ENCODE measurements around the gene LRRFIP2. TPM values are rescaled to one million over a fixed set of nuclear protein-coding genes. Genes with fewer than 3 reads are reported as not detected.
"Not testable (repeated sequence)": the region's sequence is repeated elsewhere in the genome, so short reads cannot be mapped to it uniquely, and the experiment has no call there.

The LRRFIP2 gene
- total RNA-seq, 1 experiment from 2014 or later: 67.5 TPM

GRCh38 chr3:37148208-37148607, 26.2 kb downstream of the LRRFIP2 start:
- no peak for DNase-seq (ENCODE audit: low read depth in 1 of 2, low spot score in 2 of 2)
- Histone ChIP-seq H3K36me3 (peaks cover 78% of the 10 kb centered on the region), H3K9me3 (replicated peaks) (no peaks in the 10 kb centered on the region), H3K27ac (no peak overlapping the region), H3K4me3 (no peak overlapping the region), H3K27me3 (replicated peaks) (no peaks in the 10 kb centered on the region), H3K4me1 (replicated peaks) (0 out of 2 replicates have a peak, but pooled peaks cover 2% of the 10 kb centered on the region)

GRCh38 chr3:37147666-37148065, 26.7 kb downstream of the LRRFIP2 start:
- Histone ChIP-seq H3K36me3 (peaks cover 81% of the 10 kb centered on the region), H3K27ac (no peak overlapping the region), H3K9me3 (replicated peaks) (no peaks in the 10 kb centered on the region), H3K4me1 (replicated peaks) (0 out of 2 replicates have a peak, but pooled peaks cover 2% of the 10 kb centered on the region), H3K4me3 (no peak overlapping the region), H3K27me3 (replicated peaks) (no peaks in the 10 kb centered on the region)
- DNase-seq (ENCODE audit: low read depth in 1 of 2, low spot score in 2 of 2): no peak

- H3K9me3 ChIP-seq (replicated peaks); H3K27ac ChIP-seq; H3K4me1 ChIP-seq (replicated peaks); H3K4me3 ChIP-seq; H3K27me3 ChIP-seq (replicated peaks); DNase-seq (ENCODE audit: low read depth in 1 of 2, low spot score in 2 of 2): not testable (repeated sequence)
- H3K36me3 ChIP-seq: peaks cover 80% of the 10 kb centered on the region
Measured at GRCh38 chr3:37146927-37147326, 27.5 kb downstream of the LRRFIP2 start.

GRCh38 chr3:37145611-37146010, 28.8 kb downstream of the LRRFIP2 start:
- Histone ChIP-seq H3K9me3 (replicated peaks) (no peaks in the 10 kb centered on the region), H3K27ac (no peak overlapping the region), H3K4me1 (replicated peaks) (peaks cover 7% of the 10 kb centered on the region), H3K4me3 (no peak overlapping the region), H3K27me3 (replicated peaks) (no peaks in the 10 kb centered on the region), H3K36me3 (peaks cover 80% of the 10 kb centered on the region)
- DNase-seq (ENCODE audit: low read depth in 1 of 2, low spot score in 2 of 2): no peak

- Histone ChIP-seq H3K27ac (no peak overlapping the region; the same call in 1 of the 2 replicates), H3K4me3 (no peak overlapping the region), H3K4me1 (replicated peaks) (peaks cover 14% of the 10 kb centered on the region), H3K36me3 (peaks cover 75% of the 10 kb centered on the region), H3K9me3 (replicated peaks) (no peaks in the 10 kb centered on the region), H3K27me3 (replicated peaks) (no peaks in the 10 kb centered on the region)
- DNase-seq (ENCODE audit: low read depth in 1 of 2, low spot score in 2 of 2): no peak
Measured at GRCh38 chr3:37144806-37145205, 29.6 kb downstream of the LRRFIP2 start.

GRCh38 chr3:37143821-37144220, 30.6 kb downstream of the LRRFIP2 start:
- no peak overlapping the region for H3K4me3 ChIP-seq
- H3K4me1 ChIP-seq (replicated peaks): peaks cover 24% of the 10 kb centered on the region
- no peak for DNase-seq (ENCODE audit: low read depth in 1 of 2, low spot score in 2 of 2)
- H3K9me3 ChIP-seq (replicated peaks): no peaks in the 10 kb centered on the region
- H3K36me3 ChIP-seq: peaks cover 74% of the 10 kb centered on the region
- H3K27ac ChIP-seq: no peak overlapping the region
- no peaks in the 10 kb centered on the region for H3K27me3 ChIP-seq (replicated peaks)

- no peak overlapping the region for H3K4me3 ChIP-seq
- H3K36me3 ChIP-seq: peaks cover 53% of the 10 kb centered on the region
- H3K4me1 ChIP-seq (replicated peaks): peaks cover 37% of the 10 kb centered on the region
- no peak for DNase-seq (ENCODE audit: low read depth in 1 of 2, low spot score in 2 of 2)
- no peak overlapping the region for H3K27ac ChIP-seq
- H3K9me3 ChIP-seq (replicated peaks): no peaks in the 10 kb centered on the region
- H3K27me3 ChIP-seq (replicated peaks): no peaks in the 10 kb centered on the region
Measured at GRCh38 chr3:37141676-37142075, 32.7 kb downstream of the LRRFIP2 start.

GRCh38 chr3:37140899-37141541, 33.4 kb downstream of the LRRFIP2 start:
- no peak for DNase-seq (ENCODE audit: low read depth in 1 of 2, low spot score in 2 of 2)
- Histone ChIP-seq H3K4me1 (replicated peaks) (peaks cover 37% of the 10 kb centered on the region), H3K36me3 (peaks cover 46% of the 10 kb centered on the region), H3K27me3 (replicated peaks) (no peaks in the 10 kb centered on the region), H3K27ac (no peak overlapping the region), H3K4me3 (no peak overlapping the region), H3K9me3 (replicated peaks) (no peaks in the 10 kb centered on the region)

- Histone ChIP-seq H3K27me3 (replicated peaks) (no peaks in the 10 kb centered on the region), H3K9me3 (replicated peaks) (no peaks in the 10 kb centered on the region), H3K27ac (no peak overlapping the region), H3K4me1 (replicated peaks) (peaks cover 36% of the 10 kb centered on the region), H3K36me3 (peaks cover 32% of the 10 kb centered on the region), H3K4me3 (no peak overlapping the region)
- DNase-seq (ENCODE audit: low read depth in 1 of 2, low spot score in 2 of 2): no peak
Measured at GRCh38 chr3:37139567-37140052, 34.8 kb downstream of the LRRFIP2 start.

- Histone ChIP-seq H3K36me3 (peaks cover 25% of the 10 kb centered on the region), H3K4me3 (no peak overlapping the region), H3K27ac (no peak overlapping the region), H3K9me3 (replicated peaks) (no peaks in the 10 kb centered on the region), H3K27me3 (replicated peaks) (no peaks in the 10 kb centered on the region), H3K4me1 (replicated peaks) (peaks cover 35% of the 10 kb centered on the region)
- DNase-seq (ENCODE audit: low read depth in 1 of 2, low spot score in 2 of 2): no peak
Measured at GRCh38 chr3:37138816-37139215, 35.6 kb downstream of the LRRFIP2 start.

GRCh38 chr3:37137516-37137915, 36.9 kb downstream of the LRRFIP2 start:
- peaks cover 43% of the 10 kb centered on the region for H3K4me1 ChIP-seq (replicated peaks)
- H3K36me3 ChIP-seq: peaks cover 14% of the 10 kb centered on the region
- no peak overlapping the region for H3K27ac ChIP-seq
- DNase-seq (ENCODE audit: low read depth in 1 of 2, low spot score in 2 of 2): no peak
- H3K4me3 ChIP-seq: no peak overlapping the region
- no peaks in the 10 kb centered on the region for H3K9me3 ChIP-seq (replicated peaks)
- H3K27me3 ChIP-seq (replicated peaks): no peaks in the 10 kb centered on the region

- Histone ChIP-seq H3K9me3 (replicated peaks) (no peaks in the 10 kb centered on the region), H3K27ac (no peak overlapping the region), H3K27me3 (replicated peaks) (no peaks in the 10 kb centered on the region), H3K4me3 (no peak overlapping the region), H3K4me1 (replicated peaks) (peaks cover 57% of the 10 kb centered on the region), H3K36me3 (peaks cover 8% of the 10 kb centered on the region)
- DNase-seq (ENCODE audit: low read depth in 1 of 2, low spot score in 2 of 2): no peak
Measured at GRCh38 chr3:37136067-37136466, 38.3 kb downstream of the LRRFIP2 start.

- Histone ChIP-seq H3K4me1 (replicated peaks) (peaks cover 57% of the 10 kb centered on the region), H3K27me3 (replicated peaks) (no peaks in the 10 kb centered on the region), H3K4me3 (no peak overlapping the region), H3K27ac (no peak overlapping the region), H3K9me3 (replicated peaks) (no peaks in the 10 kb centered on the region), H3K36me3 (peaks cover 12% of the 10 kb centered on the region; the same call in 1 of the 2 replicates)
- DNase-seq (ENCODE audit: low read depth in 1 of 2, low spot score in 2 of 2): no peak
Measured at GRCh38 chr3:37135561-37135960, 38.8 kb downstream of the LRRFIP2 start.

GRCh38 chr3:37132334-37132733, 42.0 kb downstream of the LRRFIP2 start:
- Histone ChIP-seq H3K27ac (no peak overlapping the region), H3K27me3 (replicated peaks) (no peaks in the 10 kb centered on the region), H3K4me1 (replicated peaks) (peaks cover 37% of the 10 kb centered on the region), H3K36me3 (peaks cover 16% of the 10 kb centered on the region), H3K4me3 (no peak overlapping the region), H3K9me3 (replicated peaks) (no peaks in the 10 kb centered on the region)
- no peak for DNase-seq (ENCODE audit: low read depth in 1 of 2, low spot score in 2 of 2)

GRCh38 chr3:37131860-37132144, 42.6 kb downstream of the LRRFIP2 start:
- H3K36me3 ChIP-seq: peaks cover 18% of the 10 kb centered on the region
- peaks cover 37% of the 10 kb centered on the region for H3K4me1 ChIP-seq (replicated peaks)
- H3K4me3 ChIP-seq: no peak overlapping the region
- no peak overlapping the region for H3K27ac ChIP-seq
- no peak for DNase-seq (ENCODE audit: low read depth in 1 of 2, low spot score in 2 of 2)
- H3K9me3 ChIP-seq (replicated peaks): no peaks in the 10 kb centered on the region
- no peaks in the 10 kb centered on the region for H3K27me3 ChIP-seq (replicated peaks)

All from SJSA1 (cell line).